DOHH2 (cell line): Measurements from ENCODE around the gene CITED2.
A peak's percentile ranks its signal among the peaks of the same experiment; 100 is the strongest.

Experiments used
- H3F3A ChIP-seq: fragments of 200-600 bp; sonication (generic), shearing (Covaris generic); 2 replicates; pipeline ENCODE4 v1.6.0; 2016; ENCODE audit warnings: antibody characterized with exemption, mild to moderate bottlenecking; ENCODE audit not compliant: control insufficient read depth, insufficient read depth
- H3K27ac ChIP-seq: fragments of 200-600 bp; sonication (generic); 2 replicates; pipeline ENCODE4 v1.5.1; 2014; ENCODE audit warnings: low read depth, mild to moderate bottlenecking, low read length, moderate library complexity
- H3K27me3 ChIP-seq: fragments of 200-600 bp; sonication (generic); 2 replicates; pipeline ENCODE4 v1.6.1; 2014; ENCODE audit warnings: mild to moderate bottlenecking, low read length, mixed read lengths; ENCODE audit not compliant: control insufficient read depth
- H3K36me3 ChIP-seq: fragments of 200-600 bp; sonication (generic); 2 replicates; pipeline ENCODE4 v1.6.1; 2014; ENCODE audit warnings: mild to moderate bottlenecking, low read length, moderate library complexity, mixed read lengths; ENCODE audit not compliant: control insufficient read depth
- H3K4me1 ChIP-seq: fragments of 200-600 bp; sonication (generic); 2 replicates; pipeline ENCODE4 v1.6.1; 2014; ENCODE audit warnings: mild to moderate bottlenecking, low read length, mixed read lengths; ENCODE audit not compliant: control insufficient read depth
- H3K4me2 ChIP-seq: fragments of 200-600 bp; sonication (generic); 2 replicates; pipeline ENCODE4 v1.6.0; 2014; ENCODE audit warnings: mild to moderate bottlenecking, low read length, moderate library complexity
- H3K4me3 ChIP-seq: fragments of 200-600 bp; sonication (generic); 2 replicates; pipeline ENCODE4 v1.5.1; 2014; ENCODE audit warnings: mild to moderate bottlenecking, low read length, mixed read lengths
- H3K79me2 ChIP-seq: fragments of 200-600 bp; sonication (generic); 2 replicates; pipeline ENCODE4 v1.6.1; 2014; ENCODE audit warnings: mild to moderate bottlenecking, low read length, mixed read lengths; ENCODE audit not compliant: control insufficient read depth
- H3K9me2 ChIP-seq: fragments of 200-600 bp; sonication (generic); replicated peaks from 2 replicates; pipeline ENCODE4 v1.6.1; 2014; ENCODE audit warnings: mild to moderate bottlenecking, low read length, mixed read lengths; ENCODE audit not compliant: control insufficient read depth
- H3K9me3 ChIP-seq: fragments of 200-600 bp; sonication (generic); 2 replicates; pipeline ENCODE4 v1.6.1; 2014; ENCODE audit warnings: antibody characterized with exemption, low read length, mixed read lengths; ENCODE audit not compliant: control insufficient read depth, insufficient read depth
- H4K20me1 ChIP-seq: fragments of 200-600 bp; sonication (generic); 2 replicates; pipeline ENCODE4 v1.6.0; 2014; ENCODE audit warnings: low read depth, mild to moderate bottlenecking, antibody characterized with exemption, low read length, moderate library complexity; ENCODE audit not compliant: control insufficient read depth, insufficient read depth
- CTCF ChIP-seq: fragments of 200-600 bp; sonication (generic); IDR thresholded peaks from one replicate; pipeline ENCODE4 v1.5.1; 2014; ENCODE audit warnings: antibody characterized with exemption, mild to moderate bottlenecking, low read depth, low read length; ENCODE audit not compliant: poor library complexity, severe bottlenecking
- EZH2phosphoT487 ChIP-seq: fragments of 200-600 bp; sonication (generic); IDR thresholded peaks from 2 replicates; pipeline ENCODE4 v1.6.1; 2017; ENCODE audit warnings: borderline replicate concordance, mild to moderate bottlenecking, antibody characterized with exemption, low read length, moderate library complexity, mixed read lengths

Gene CITED2

GRCh38 chr6:139361211-139361610, 13.2 kb downstream of the CITED2 start:
- no peak for TF ChIP-seq EZH2phosphoT487
- TF ChIP-seq CTCF: no peak
- H3K27me3 ChIP-seq: no peaks in the 10 kb centered on the region
- H3K36me3 ChIP-seq: no peaks in the 10 kb centered on the region
- H3F3A ChIP-seq: peaks cover 27% of the 10 kb centered on the region
- no peaks in the 10 kb centered on the region for H4K20me1 ChIP-seq
- no peaks in the 10 kb centered on the region for H3K79me2 ChIP-seq
- H3K9me3 ChIP-seq: peaks cover 8% of the 10 kb centered on the region; the same call in 1 of the 2 replicates
- peak overlapping the region; percentile 30 for H3K27ac ChIP-seq
- H3K9me2 ChIP-seq: no peaks in the 10 kb centered on the region
- peak overlapping the region; percentile 37 for H3K4me2 ChIP-seq
- H3K4me3 ChIP-seq: peak overlapping the region; percentile 27
- H3K4me1 ChIP-seq: peaks cover 62% of the 10 kb centered on the region

GRCh38 chr6:139356924-139357323, 17.5 kb downstream of the CITED2 start:
- Histone ChIP-seq H3K4me1 (peaks cover 31% of the 10 kb centered on the region), H3K9me2 (no peaks in the 10 kb centered on the region), H3K79me2 (no peaks in the 10 kb centered on the region), H3K4me3 (no peak overlapping the region), H3K27ac (no peak overlapping the region), H4K20me1 (no peaks in the 10 kb centered on the region), H3K9me3 (peaks cover 8% of the 10 kb centered on the region; the same call in 1 of the 2 replicates), H3K36me3 (no peaks in the 10 kb centered on the region), H3K27me3 (no peaks in the 10 kb centered on the region), H3F3A (peaks cover 20% of the 10 kb centered on the region), H3K4me2 (no peak overlapping the region)
- TF ChIP-seq CTCF (no peak), EZH2phosphoT487 (no peak)

- Histone ChIP-seq H3K27ac (no peak overlapping the region), H3K79me2 (no peaks in the 10 kb centered on the region), H3K4me3 (no peak overlapping the region), H3K9me2 (no peaks in the 10 kb centered on the region), H3K36me3 (no peaks in the 10 kb centered on the region), H3K27me3 (no peaks in the 10 kb centered on the region), H4K20me1 (no peaks in the 10 kb centered on the region), H3K4me1 (peaks cover 21% of the 10 kb centered on the region), H3F3A (peaks cover 13% of the 10 kb centered on the region), H3K4me2 (no peak overlapping the region), H3K9me3 (peaks cover 8% of the 10 kb centered on the region; the same call in 1 of the 2 replicates)
- TF ChIP-seq EZH2phosphoT487: no peak
- no peak for TF ChIP-seq CTCF
Measured at GRCh38 chr6:139355777-139356445, 18.5 kb downstream of the CITED2 start.

GRCh38 chr6:139355172-139355571, 19.3 kb downstream of the CITED2 start:
- Histone ChIP-seq H3K36me3 (no peaks in the 10 kb centered on the region), H3K9me3 (peaks cover 8% of the 10 kb centered on the region; the same call in 1 of the 2 replicates), H3K79me2 (no peaks in the 10 kb centered on the region), H3K27ac (no peak overlapping the region), H3K4me2 (no peak overlapping the region), H3K4me1 (peaks cover 15% of the 10 kb centered on the region), H3K4me3 (no peak overlapping the region), H4K20me1 (no peaks in the 10 kb centered on the region), H3F3A (peaks cover 7% of the 10 kb centered on the region), H3K27me3 (no peaks in the 10 kb centered on the region), H3K9me2 (no peaks in the 10 kb centered on the region)
- TF ChIP-seq EZH2phosphoT487: no peak
- TF ChIP-seq CTCF: no peak
